Uterus (tissue), 2 donors: Measurements from ENCODE around the gene ZFAND4.

Experiments
- CTCF ChIP-seq, 4 experiments: fragments of 200-600 bp in 2 of 4; fragments of 450-650 bp in 2 of 4; sonication (generic) in 2 of 4; IDR thresholded peaks; one replicate each; pipeline ENCODE4 v1.5.1; 2016 to 2019; ENCODE audit warnings: antibody characterized with exemption in 4 of 4, mild to moderate bottlenecking in 2 of 4, moderate library complexity in 1 of 4
- POLR2A ChIP-seq, 2 donors: fragments of 450-650 bp; IDR thresholded peaks; one replicate each; pipeline ENCODE4 v1.6.1; 2016; ENCODE audit warnings: antibody characterized with exemption in 2 of 2, mild to moderate bottlenecking in 1 of 2, moderate library complexity in 1 of 2

DNA sequence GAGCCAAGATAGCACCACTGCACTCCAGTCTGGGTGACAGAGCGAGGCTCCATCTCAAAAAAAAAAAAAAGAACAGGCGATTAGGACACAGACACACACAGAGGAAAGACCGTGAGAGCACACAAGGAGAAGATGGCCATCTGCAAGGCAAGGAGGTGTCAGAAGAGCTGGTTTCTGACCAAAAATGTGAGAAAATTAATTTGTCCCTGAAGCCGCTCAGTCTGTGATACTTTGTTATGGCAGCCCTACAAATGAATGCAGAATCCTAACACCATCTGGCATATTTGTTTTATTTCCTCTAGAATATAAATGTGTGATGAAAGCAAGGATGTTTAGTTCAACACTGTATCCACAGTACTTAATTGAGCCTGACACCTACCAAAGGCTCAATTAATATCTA lies 69.7 kb downstream of the ZFAND4 start:
- TF ChIP-seq CTCF (IDR thresholded peaks at IDR 0.05) (no peak), POLR2A (IDR thresholded peaks at IDR 0.05) (no peak)
